ENCODE measurements around the gene SERPINA4. TPM values are rescaled to one million over a fixed set of nuclear protein-coding genes. Genes with fewer than 3 reads are reported as not detected.

Gene SERPINA4
- total RNA-seq, 1 experiment from 2014 or later = 6.3 TPM

GRCh38 chr14:94564381-94564780 lies 3.1 kb downstream of the SERPINA4 start:
- ChIA-PET POLR2A (no interaction called here), CTCF (no interaction called here)
- Mint-ChIP-seq H3K4me3 (ENCODE audit: unreplicated experiment) (no peak overlapping the region), H3K27ac (ENCODE audit: unreplicated experiment) (no peak overlapping the region), H3K27me3 (ENCODE audit: insufficient read depth, unreplicated experiment) (no peaks in the 10 kb centered on the region), H3K36me3 (ENCODE audit: insufficient read depth, unreplicated experiment) (no peaks in the 10 kb centered on the region), H3K4me1 (ENCODE audit: low read depth, unreplicated experiment) (no peaks in the 10 kb centered on the region), H3K9me3 (ENCODE audit: unreplicated experiment) (no peaks in the 10 kb centered on the region)
- no peaks in the 10 kb centered on the region for H3K27me3 ChIP-seq (replicated peaks; ENCODE audit: control insufficient read depth, insufficient read depth, low read length)
- H3K4me1 ChIP-seq = peaks cover 12% of the 10 kb centered on the region
- TF ChIP-seq CTCF (IDR thresholded peaks at IDR 0.05; ENCODE audit: insufficient read depth in 1 of 2, low read depth in 1 of 2, low read length in 1 of 2, severe bottlenecking in 1 of 2, unreplicated experiment in 1 of 2) = no peak
- no peak overlapping the region for H3K4me3 ChIP-seq (ENCODE audit: low read depth, low read length)
- no peaks in the 10 kb centered on the region for H3K9me3 ChIP-seq
- DNase-seq = no peak
- no peaks in the 10 kb centered on the region for H3K36me3 ChIP-seq (ENCODE audit: control insufficient read depth, insufficient read depth, low read length)
- BruUV-seq (replicated peaks) = no TSS peak
- intact Hi-C loops (cut with micrococcal nuclease; ENCODE audit: unreplicated experiment) = no loop called here

GRCh38 chr14:94568186-94568585 lies 6.9 kb downstream of the SERPINA4 start:
- CTCF ChIA-PET = no interaction called here
- no peaks in the 10 kb centered on the region for H3K36me3 Mint-ChIP-seq (ENCODE audit: insufficient read depth, unreplicated experiment)
- H3K27me3 Mint-ChIP-seq (ENCODE audit: insufficient read depth, unreplicated experiment) = no peaks in the 10 kb centered on the region
- POLR2A ChIA-PET = no interaction called here
- peaks cover 7% of the 10 kb centered on the region for H3K4me1 Mint-ChIP-seq (ENCODE audit: low read depth, unreplicated experiment)
- Histone ChIP-seq H3K4me1 (peaks cover 18% of the 10 kb centered on the region), H3K36me3 (ENCODE audit: control insufficient read depth, insufficient read depth, low read length) (no peaks in the 10 kb centered on the region), H3K9me3 (no peaks in the 10 kb centered on the region), H3K27me3 (replicated peaks; ENCODE audit: control insufficient read depth, insufficient read depth, low read length) (no peaks in the 10 kb centered on the region), H3K4me3 (ENCODE audit: low read depth, low read length) (no peak overlapping the region)
- no peak overlapping the region for H3K4me3 Mint-ChIP-seq (ENCODE audit: unreplicated experiment)
- no peak for TF ChIP-seq CTCF (IDR thresholded peaks at IDR 0.05; ENCODE audit: insufficient read depth in 1 of 2, low read depth in 1 of 2, low read length in 1 of 2, severe bottlenecking in 1 of 2, unreplicated experiment in 1 of 2)
- H3K27ac Mint-ChIP-seq (ENCODE audit: unreplicated experiment) = no peak overlapping the region
- no peaks in the 10 kb centered on the region for H3K9me3 Mint-ChIP-seq (ENCODE audit: unreplicated experiment)
- no peak for DNase-seq
- BruUV-seq (replicated peaks) = no TSS peak
- intact Hi-C loops (cut with micrococcal nuclease; ENCODE audit: unreplicated experiment) = no loop called here

GRCh38 chr14:94569381-94570001 lies 8.2 kb downstream of the SERPINA4 start:
- Histone ChIP-seq H3K4me3 (ENCODE audit: low read depth, low read length) (no peak overlapping the region), H3K9me3 (no peaks in the 10 kb centered on the region), H3K27me3 (replicated peaks; ENCODE audit: control insufficient read depth, insufficient read depth, low read length) (no peaks in the 10 kb centered on the region), H3K36me3 (ENCODE audit: control insufficient read depth, insufficient read depth, low read length) (no peaks in the 10 kb centered on the region), H3K4me1 (peaks cover 26% of the 10 kb centered on the region)
- ChIA-PET POLR2A (no interaction called here), CTCF (no interaction called here)
- no TSS peak for BruUV-seq (replicated peaks)
- DNase-seq = no peak
- H3K27ac Mint-ChIP-seq (ENCODE audit: unreplicated experiment) = no peak overlapping the region
- H3K9me3 Mint-ChIP-seq (ENCODE audit: unreplicated experiment) = no peaks in the 10 kb centered on the region
- H3K4me3 Mint-ChIP-seq (ENCODE audit: unreplicated experiment) = no peak overlapping the region
- intact Hi-C loops (cut with micrococcal nuclease; ENCODE audit: unreplicated experiment) = no loop called here
- H3K27me3 Mint-ChIP-seq (ENCODE audit: insufficient read depth, unreplicated experiment) = no peaks in the 10 kb centered on the region
- no peak for TF ChIP-seq CTCF (IDR thresholded peaks at IDR 0.05; ENCODE audit: insufficient read depth in 1 of 2, low read depth in 1 of 2, low read length in 1 of 2, severe bottlenecking in 1 of 2, unreplicated experiment in 1 of 2)
- peaks cover 7% of the 10 kb centered on the region for H3K4me1 Mint-ChIP-seq (ENCODE audit: low read depth, unreplicated experiment)
- no peaks in the 10 kb centered on the region for H3K36me3 Mint-ChIP-seq (ENCODE audit: insufficient read depth, unreplicated experiment)
